Fibroblast of villous mesenchyme (primary cell): ENCODE results near the gene GOLGA6L9. TPM values are rescaled to one million over a fixed set of nuclear protein-coding genes. Genes with fewer than 3 reads are reported as not detected.
"Not testable (repeated sequence)": the region's sequence is repeated elsewhere in the genome, so short reads cannot be mapped to it uniquely, and the experiment has no call there.

ENCODE experiments used
- DNase-seq: peaks from one replicate; pipeline ENCODE4 v3.0.0-alpha.2; 2010; ENCODE audit warnings: low read depth
- H3K4me3 ChIP-seq: 2 replicates; pipeline ENCODE4 v1.5.1; 2011; ENCODE audit warnings: low read depth, mild to moderate bottlenecking, low read length
- CTCF ChIP-seq: IDR thresholded peaks from 2 replicates; pipeline ENCODE4 v1.5.1; 2012; ENCODE audit warnings: low read depth, mild to moderate bottlenecking, low read length; ENCODE audit not compliant: insufficient read depth
- total RNA-seq: library from RNA; depleted of rRNA; stranded (reverse); fragments of >200 nt; gene quantifications from 2 replicates; pipeline ENCODE4 v1.2.3, GENCODE V29; 2012

GOLGA6L9 gene
- total RNA-seq, 1 donor = 1.3 TPM

DNA sequence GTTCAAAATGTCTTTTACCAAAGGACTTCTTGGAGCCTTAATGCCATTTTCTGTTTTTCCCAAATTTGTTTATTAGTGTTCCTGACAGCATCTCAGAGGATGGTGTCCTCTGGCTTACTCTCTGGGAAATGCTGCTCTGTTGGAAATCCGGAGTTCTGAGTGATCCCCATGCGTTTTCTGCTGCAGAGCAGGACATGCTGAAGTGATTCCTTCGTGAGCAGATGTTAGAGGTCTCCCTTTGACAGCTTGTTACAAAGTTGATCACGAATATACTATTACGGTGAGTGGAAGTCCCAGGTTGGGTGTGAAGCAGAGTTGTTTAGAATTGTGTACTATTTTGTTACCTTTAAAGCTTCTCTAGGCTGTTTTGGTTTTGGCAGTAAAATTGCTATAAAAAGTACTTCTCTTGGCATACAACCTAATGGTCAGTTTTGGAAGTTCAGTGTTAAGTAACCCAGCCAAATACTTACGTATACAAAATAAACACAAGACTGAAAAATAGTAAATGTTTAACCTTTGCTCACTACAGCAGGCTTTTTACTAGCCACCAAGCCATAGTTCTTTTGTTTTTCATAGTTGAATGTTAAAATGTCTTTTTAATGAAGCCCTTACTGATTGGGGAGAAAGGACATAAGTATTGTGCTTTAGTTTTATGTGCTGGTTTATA, 15.0 kb upstream of the GOLGA6L9 start:
- DNase-seq = peak; percentile 49
- not testable (repeated sequence) for H3K4me3 ChIP-seq

DNA sequence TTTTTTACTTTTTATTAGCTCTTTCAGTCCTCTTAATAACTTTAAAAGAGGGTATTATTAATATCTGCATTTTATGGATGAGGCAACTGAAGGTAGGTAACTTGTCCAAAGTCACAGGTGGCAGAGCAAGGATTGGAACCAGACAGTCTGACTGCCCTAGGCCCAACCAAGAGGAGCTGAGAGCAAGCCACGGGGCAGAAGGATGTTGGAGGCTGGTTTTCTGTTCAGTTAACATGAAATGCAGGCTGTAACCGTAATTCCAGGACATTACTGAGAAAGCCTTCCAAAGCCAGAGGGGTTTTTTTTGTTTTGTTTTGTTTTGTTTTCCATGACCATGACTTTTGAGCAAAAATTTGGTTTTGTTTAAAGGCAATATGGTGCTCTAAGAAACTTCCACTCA, 9.1 kb upstream of the GOLGA6L9 start:
- DNase-seq, H3K4me3 ChIP-seq: not testable (repeated sequence)

DNA sequence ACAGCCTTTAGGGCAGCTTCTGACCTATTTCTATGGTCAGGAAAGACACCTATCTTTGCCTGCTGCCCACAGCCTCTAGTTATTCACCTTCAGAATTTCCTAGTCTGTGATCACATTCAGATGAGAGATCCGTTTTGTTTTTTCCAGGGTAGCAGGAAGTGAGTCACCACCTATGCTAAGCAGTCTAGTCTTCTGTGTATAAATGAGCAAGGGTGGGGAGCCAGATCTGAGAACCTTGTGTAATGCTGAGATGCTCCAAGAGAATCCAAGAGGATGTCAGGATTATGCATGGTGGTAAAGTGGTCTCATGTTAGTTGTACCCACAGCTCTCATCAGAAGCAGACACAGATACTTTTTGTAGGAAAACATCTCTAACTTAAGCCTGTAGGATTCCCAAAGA, 8.7 kb upstream of the GOLGA6L9 start:
- H3K4me3 ChIP-seq, DNase-seq: not testable (repeated sequence)

DNA sequence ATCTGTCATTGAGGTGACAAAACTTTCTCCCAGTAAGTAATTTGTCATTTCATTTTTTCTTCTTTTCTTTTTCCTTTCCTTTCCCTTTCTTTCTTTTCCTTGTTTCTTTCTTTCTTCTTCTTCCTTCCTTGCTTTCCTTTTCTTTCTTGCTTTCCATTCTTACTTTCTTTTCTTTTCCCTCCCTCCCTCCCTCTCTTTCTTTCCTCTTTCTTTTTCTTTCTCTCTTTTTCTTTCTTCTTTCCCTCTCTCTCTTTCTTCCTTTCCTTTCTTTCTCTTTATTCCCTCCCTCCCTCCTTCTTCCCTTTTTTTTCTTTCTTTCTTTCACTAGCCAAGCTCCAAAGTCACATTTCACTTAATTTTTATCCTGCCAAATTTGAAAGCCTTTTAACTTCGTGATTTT, 2.5 kb upstream of the GOLGA6L9 start:
- not testable (repeated sequence) for DNase-seq

DNA sequence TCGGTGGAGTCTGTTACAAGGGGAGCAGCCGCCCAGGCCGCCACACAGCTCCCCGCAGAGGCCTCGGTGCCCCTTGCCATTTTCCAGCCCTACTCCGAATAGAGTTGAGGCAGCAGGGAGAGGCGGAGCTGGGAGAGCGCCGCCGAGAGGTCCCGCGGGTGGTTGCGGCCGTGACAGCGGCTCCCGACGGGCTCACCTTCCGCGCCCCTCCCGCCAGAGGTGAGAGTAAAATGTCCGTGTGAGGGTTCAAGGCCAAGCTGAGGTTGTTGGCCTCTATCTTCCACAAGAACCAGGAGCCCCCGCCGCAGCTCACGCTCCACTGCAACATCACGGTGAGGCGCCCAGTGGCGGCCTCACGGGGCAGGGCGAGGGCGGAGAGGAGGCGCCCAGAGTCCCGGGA, 15.8 kb downstream of the GOLGA6L9 start:
- peak; percentile 16 for TF ChIP-seq CTCF
- not testable (repeated sequence) for DNase-seq
- peak overlapping the region; percentile 50 for H3K4me3 ChIP-seq

More for the DNA sequence above, 2.5 kb upstream of the GOLGA6L9 start:
- not testable (repeated sequence) for H3K4me3 ChIP-seq

DNA sequence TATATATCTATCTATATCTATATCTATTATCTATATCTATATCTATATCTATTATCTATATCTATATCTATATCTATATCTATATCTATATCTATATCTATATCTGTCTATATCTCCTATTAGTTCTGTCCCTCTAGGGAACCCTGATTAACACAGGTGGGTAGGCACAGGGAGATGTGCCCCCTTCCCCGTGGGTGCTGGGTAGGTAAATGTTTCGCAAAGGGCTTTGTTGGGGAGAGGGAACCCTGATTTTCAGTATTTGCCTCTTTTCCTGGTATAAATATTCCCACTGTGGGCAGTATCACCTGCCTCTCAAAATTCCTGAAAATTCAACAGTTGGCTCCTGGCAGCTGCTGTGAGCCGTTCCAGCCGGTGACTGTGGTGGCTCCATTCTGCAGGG, 27.7 kb downstream of the GOLGA6L9 start:
- DNase-seq, H3K4me3 ChIP-seq: not testable (repeated sequence)

- DNase-seq, H3K4me3 ChIP-seq: not testable (repeated sequence)
These were observed 36.0 kb downstream of the GOLGA6L9 start for GRCh38 chr15:82465629-82466028.

GRCh38 chr15:82468205-82468604, 38.6 kb downstream of the GOLGA6L9 start:
- not testable (repeated sequence) for DNase-seq, H3K4me3 ChIP-seq

GRCh38 chr15:82469381-82469780, 39.8 kb downstream of the GOLGA6L9 start:
- not testable (repeated sequence) for DNase-seq, H3K4me3 ChIP-seq

DNA sequence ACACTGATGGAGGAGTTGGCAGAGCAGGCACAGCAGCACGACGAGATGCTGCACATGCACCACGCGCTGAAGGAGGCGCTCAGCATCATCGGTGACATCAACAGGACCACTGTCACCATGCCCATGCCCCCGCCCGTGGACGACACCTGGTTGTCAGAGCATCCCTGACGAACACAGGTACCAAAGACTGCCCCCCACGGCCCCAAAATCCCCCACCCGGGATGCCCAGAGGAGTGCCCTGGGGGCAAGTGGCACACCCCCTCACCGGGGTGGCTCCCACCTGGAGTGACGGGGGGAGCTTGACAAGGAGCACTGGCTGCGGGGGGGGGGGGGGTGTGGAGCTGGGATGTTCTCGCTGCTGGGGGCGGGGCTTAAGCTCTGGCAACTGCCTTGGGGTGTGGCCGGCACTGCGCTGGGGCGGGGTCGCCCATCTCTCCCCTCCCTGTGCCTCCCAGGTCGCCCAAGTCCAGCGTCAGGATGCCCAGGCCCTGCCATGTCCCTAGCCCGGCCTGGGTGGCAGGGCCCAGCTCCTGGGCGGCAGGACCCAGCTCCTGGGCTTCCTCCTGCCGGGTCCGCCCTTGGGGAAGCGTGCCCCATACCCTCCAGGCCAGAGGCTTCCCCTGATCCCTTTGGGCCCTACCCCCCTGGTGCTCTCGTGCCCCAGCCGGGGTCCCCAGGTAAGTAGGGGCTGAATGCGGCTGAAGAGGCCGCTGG, 42.8 kb downstream of the GOLGA6L9 start:
- not testable (repeated sequence) for H3K4me3 ChIP-seq, DNase-seq

DNA sequence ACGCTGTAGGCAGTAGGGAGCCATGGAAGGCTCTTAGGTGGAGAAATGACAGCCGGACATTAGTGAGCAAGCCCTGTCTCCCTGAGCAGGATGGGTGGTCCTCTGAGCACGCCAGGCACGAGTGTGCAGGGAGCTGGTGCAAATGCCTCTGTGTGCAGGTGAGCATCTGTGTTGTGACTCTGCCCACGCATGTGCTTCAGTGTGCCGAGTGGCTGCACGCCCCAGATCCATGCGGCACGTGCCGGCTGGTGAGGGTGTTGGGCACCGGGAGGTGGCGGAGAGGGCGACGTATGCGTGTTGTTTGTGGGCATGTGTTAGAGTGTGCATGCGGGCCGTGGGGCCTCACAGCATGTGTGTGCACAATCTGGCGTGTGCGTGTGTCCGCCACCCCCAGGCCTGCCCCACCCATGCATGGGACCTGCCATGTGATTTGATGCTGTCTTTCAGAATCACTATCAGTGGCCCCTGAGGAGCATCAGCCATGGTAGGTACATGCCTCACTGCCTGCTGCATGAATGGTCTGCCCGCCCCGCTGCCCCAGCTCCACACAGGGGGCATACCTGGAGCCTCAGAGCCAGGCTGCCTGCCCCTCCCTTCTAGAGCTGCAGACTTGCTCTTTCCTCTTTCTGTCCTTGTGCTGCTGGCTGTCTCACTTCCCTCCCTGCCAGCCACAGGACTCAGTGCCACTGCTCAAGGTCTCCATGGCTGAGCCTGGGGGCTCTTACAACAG, 45.1 kb downstream of the GOLGA6L9 start:
- H3K4me3 ChIP-seq = not testable (repeated sequence)

DNA sequence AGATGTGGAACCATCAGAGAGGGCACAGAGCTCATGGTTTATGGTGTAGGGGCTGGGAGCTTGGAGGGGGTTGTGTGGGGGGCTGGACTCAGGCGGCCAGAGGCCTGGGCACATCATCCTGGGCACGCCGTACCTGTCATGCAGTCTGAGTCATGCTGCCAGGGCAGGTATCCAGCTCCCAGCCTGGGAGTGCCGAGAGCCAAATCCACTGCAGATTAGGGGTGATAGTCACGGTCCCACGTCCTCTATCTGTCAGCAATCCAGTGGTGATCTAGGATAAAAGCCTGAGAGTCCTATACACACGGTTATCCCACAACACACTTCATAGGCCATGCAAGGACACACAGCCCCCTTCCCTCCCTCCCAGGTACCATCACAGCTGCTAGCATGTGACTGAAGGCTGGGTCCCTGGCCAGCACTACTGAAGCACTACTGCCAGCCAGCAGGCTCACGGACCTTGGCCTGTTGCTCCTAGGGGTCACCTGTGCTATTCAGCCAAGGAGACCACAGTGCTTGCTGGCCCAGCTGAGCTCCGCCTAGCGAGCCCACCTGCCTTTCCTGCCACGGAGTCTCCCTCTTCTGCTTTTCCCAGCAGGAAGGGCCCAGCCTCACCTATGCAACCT, 45.8 kb downstream of the GOLGA6L9 start:
- DNase-seq, H3K4me3 ChIP-seq: not testable (repeated sequence)

More for the DNA sequence above, 45.1 kb downstream of the GOLGA6L9 start:
- not testable (repeated sequence) for DNase-seq

DNA sequence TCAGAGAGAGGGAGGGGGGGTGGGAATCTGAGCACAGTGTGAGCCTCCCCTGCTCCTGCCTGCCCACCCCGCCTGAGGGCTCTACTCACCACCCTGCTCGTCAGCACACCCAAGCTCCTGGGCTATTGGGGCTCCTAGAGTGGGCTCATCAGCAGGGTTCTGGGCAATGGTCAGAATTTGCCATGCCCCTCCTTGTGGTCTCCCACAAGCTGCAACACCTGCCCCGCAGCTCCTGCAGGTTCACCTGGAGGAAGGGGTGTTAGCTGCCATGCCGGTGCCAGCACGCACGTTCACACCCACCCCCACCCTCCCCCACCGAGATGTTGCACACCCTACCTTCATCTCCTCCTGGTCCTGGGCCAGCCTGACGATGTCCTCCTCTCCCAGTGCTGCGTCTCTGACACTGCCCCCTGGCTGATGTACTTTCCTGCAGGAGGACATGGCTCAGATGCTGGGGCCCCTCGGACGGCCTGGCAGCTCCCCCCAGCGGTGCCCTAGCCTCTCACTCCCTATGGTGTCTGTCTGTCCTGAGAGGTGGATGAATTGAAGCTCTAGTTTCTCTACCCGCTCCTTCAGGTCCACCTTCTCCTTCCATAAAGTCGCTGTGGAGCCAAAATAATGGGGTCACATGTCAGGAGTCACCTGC, 47.2 kb downstream of the GOLGA6L9 start:
- H3K4me3 ChIP-seq, DNase-seq: not testable (repeated sequence)

DNA sequence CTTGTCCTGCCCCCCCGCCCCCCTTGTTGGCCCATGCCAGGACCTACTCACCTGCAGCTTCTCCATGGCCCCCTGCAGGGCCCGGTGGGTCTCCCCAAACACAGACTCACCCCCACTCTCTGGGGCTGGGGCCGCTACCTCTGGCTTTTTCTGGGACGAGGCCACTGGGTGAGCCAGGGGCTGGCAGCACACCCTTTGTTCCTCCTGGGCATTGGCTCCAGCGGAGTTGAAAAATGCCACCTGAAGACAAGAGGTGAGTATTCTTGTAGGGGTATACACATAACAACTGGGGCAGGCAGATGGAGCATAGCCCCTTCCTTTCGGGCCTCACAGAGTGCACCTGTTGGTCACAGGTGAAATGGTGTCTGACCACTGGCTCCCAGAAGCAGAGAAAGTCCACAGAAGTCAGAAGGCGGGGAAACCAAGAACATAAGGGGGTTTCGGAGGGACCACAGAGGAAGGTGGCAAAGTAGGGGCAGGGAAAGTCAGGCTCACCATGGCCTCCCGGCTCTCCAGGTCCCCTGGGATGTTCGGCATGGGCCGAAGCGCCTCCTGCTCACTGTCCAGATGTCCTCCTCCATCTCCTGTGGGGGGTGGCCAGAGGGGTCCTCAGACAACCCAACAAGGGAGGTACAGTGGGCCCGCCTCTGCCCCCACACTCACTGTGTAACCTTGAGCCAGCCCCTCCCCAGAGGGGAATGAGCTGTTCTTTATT, 47.9 kb downstream of the GOLGA6L9 start:
- not testable (repeated sequence) for H3K4me3 ChIP-seq, DNase-seq
